CD4-positive, CD25-positive, alpha-beta regulatory T cell (primary cell): Measurements from ENCODE around the gene ALAS1. TPM values are rescaled to one million over a fixed set of nuclear protein-coding genes. Genes with fewer than 3 reads are reported as not detected.

ENCODE experiments used
- ATAC-seq, 2 donors: fragments of 150-1000 bp; cut with Tn5 transposase; one replicate each; pipeline ENCODE4 v1.10.0; 2021; ENCODE audit warnings: low read depth in 2 of 2, moderate number of reproducible peaks in 2 of 2, moderate library complexity in 1 of 2
- DNase-seq, 3 donors: peaks; one replicate each; pipeline versions ENCODE4 v3.0.0 to v3.0.0-alpha.2; 2012 to 2022; ENCODE audit warnings: mixed read lengths in 1 of 3
- H3K27ac ChIP-seq: one replicate; pipeline ENCODE4 v1.7.0; 2013; ENCODE audit warnings: mild to moderate bottlenecking, low read length; ENCODE audit not compliant: insufficient read depth, poor library complexity, severe bottlenecking
- H3K27me3 ChIP-seq: one replicate; pipeline ENCODE4 v1.7.0; 2013; ENCODE audit warnings: low read length; ENCODE audit not compliant: control insufficient read depth, insufficient read depth
- H3K36me3 ChIP-seq: one replicate; pipeline ENCODE4 v1.7.0; 2013; ENCODE audit warnings: mild to moderate bottlenecking, low read length, moderate library complexity; ENCODE audit not compliant: control insufficient read depth, insufficient read depth
- H3K4me1 ChIP-seq: 2 replicates; pipeline ENCODE4 v1.7.0; 2013; ENCODE audit warnings: mild to moderate bottlenecking, low read length; ENCODE audit not compliant: insufficient read depth, control insufficient read depth, poor library complexity, severe bottlenecking
- H3K4me3 ChIP-seq: one replicate; pipeline ENCODE4 v1.7.0; 2013; ENCODE audit warnings: low read depth, mild to moderate bottlenecking, low read length, moderate library complexity
- H3K9me3 ChIP-seq, 2 experiments: 1 replicate in 1 of 2; 2 replicates in 1 of 2; pipeline ENCODE4 v1.7.0; 2013; ENCODE audit warnings: low read length in 2 of 2, mild to moderate bottlenecking in 1 of 2, moderate library complexity in 1 of 2; ENCODE audit not compliant: control insufficient read depth in 2 of 2
- H3K27ac Mint-ChIP-seq, 3 donors: one replicate each; pipeline ENCODE4 v1.8.0; 2020 to 2022; ENCODE audit warnings: mild to moderate bottlenecking in 3 of 3, mixed read lengths in 3 of 3, moderate library complexity in 2 of 3
- H3K27me3 Mint-ChIP-seq: one replicate; pipeline ENCODE4 v1.8.0; 2022; ENCODE audit warnings: mild to moderate bottlenecking, mixed read lengths
- H3K36me3 Mint-ChIP-seq: one replicate; pipeline ENCODE4 v1.8.0; 2020; ENCODE audit warnings: mixed read lengths
- H3K4me1 Mint-ChIP-seq, 4 donors: one replicate each; pipeline ENCODE4 v1.8.0; 2020 to 2022; ENCODE audit warnings: mixed read lengths in 4 of 4, mild to moderate bottlenecking in 1 of 4
- H3K4me3 Mint-ChIP-seq, 4 donors: one replicate each; pipeline ENCODE4 v1.8.0; 2020 to 2022; ENCODE audit warnings: mild to moderate bottlenecking in 4 of 4, mixed read lengths in 4 of 4, moderate library complexity in 3 of 4
- H3K9me3 Mint-ChIP-seq, 7 donors: one replicate each; pipeline ENCODE4 v1.8.0; 2020 to 2022; ENCODE audit warnings: mixed read lengths in 7 of 7, mild to moderate bottlenecking in 3 of 7, moderate library complexity in 2 of 7
- polyA plus RNA-seq, 4 donors: library from polyadenylated mRNA; unstranded; fragments of 300-500 nt; fragmentation: Illumina TruSeq; gene quantifications; one replicate each; pipeline ENCODE4 v1.2.3, GENCODE V29; 2021
- total RNA-seq: library from RNA; stranded (reverse); gene quantifications from one replicate; pipeline ENCODE4 v1.2.3, GENCODE V29; 2022

ALAS1 gene
- total and polyA plus RNA-seq, 5 donors from 2014 or later, result 17.1 to 41.4 (median 27.7) TPM

- H3K9me3 Mint-ChIP-seq, result peaks cover 0 to 1% (median 0%) of the 10 kb centered on the region in 7 donors
- Histone ChIP-seq H3K4me1 (peaks cover 17% of the 10 kb centered on the region), H3K36me3 (peaks cover 71% of the 10 kb centered on the region), H3K27me3 (no peaks in the 10 kb centered on the region), H3K27ac (no peak overlapping the region), H3K9me3 (no peaks in the 10 kb centered on the region), H3K4me3 (no peak overlapping the region)
- H3K27me3 Mint-ChIP-seq, result no peaks in the 10 kb centered on the region
- no peak overlapping the region for H3K4me3 Mint-ChIP-seq
- peaks cover 46% of the 10 kb centered on the region for H3K36me3 Mint-ChIP-seq
- ATAC-seq, result no peak
- peak overlapping the region in 1 of 3 donors; percentile 57 for H3K27ac Mint-ChIP-seq
- peaks cover 14 to 30% (median 22%) of the 10 kb centered on the region in 4 donors for H3K4me1 Mint-ChIP-seq
- DNase-seq, result no peak
Measured at GRCh38 chr3:52213005-52213404, 15.0 kb downstream of the ALAS1 start.

GRCh38 chr3:52213901-52214300, 15.9 kb downstream of the ALAS1 start:
- Histone ChIP-seq H3K4me3 (no peak overlapping the region), H3K4me1 (peaks cover 26% of the 10 kb centered on the region), H3K36me3 (peaks cover 62% of the 10 kb centered on the region), H3K9me3 (no peaks in the 10 kb centered on the region), H3K27me3 (no peaks in the 10 kb centered on the region), H3K27ac (no peak overlapping the region)
- peaks cover 14 to 38% (median 27%) of the 10 kb centered on the region in 4 donors for H3K4me1 Mint-ChIP-seq
- ATAC-seq, result no peak
- H3K27me3 Mint-ChIP-seq, result no peaks in the 10 kb centered on the region
- DNase-seq, result no peak
- no peak overlapping the region for H3K27ac Mint-ChIP-seq
- H3K4me3 Mint-ChIP-seq, result no peak overlapping the region
- peaks cover 45% of the 10 kb centered on the region for H3K36me3 Mint-ChIP-seq
- peaks cover 0 to 1% (median 0%) of the 10 kb centered on the region in 7 donors for H3K9me3 Mint-ChIP-seq

- Histone ChIP-seq H3K27me3 (no peaks in the 10 kb centered on the region), H3K4me1 (peaks cover 41% of the 10 kb centered on the region), H3K4me3 (no peak overlapping the region), H3K36me3 (peaks cover 50% of the 10 kb centered on the region), H3K27ac (no peak overlapping the region), H3K9me3 (no peaks in the 10 kb centered on the region)
- ATAC-seq (no peak), DNase-seq (no peak)
- H3K4me3 Mint-ChIP-seq, result peak overlapping the region in 1 of 4 donors; percentile 27
- peaks cover 42% of the 10 kb centered on the region for H3K36me3 Mint-ChIP-seq
- H3K27ac Mint-ChIP-seq, result peak overlapping the region in 1 of 3 donors; percentile 91
- H3K4me1 Mint-ChIP-seq, result peaks cover 14 to 52% (median 34%) of the 10 kb centered on the region in 4 donors
- H3K27me3 Mint-ChIP-seq, result no peaks in the 10 kb centered on the region
- peaks cover 0 to 1% (median 0%) of the 10 kb centered on the region in 7 donors for H3K9me3 Mint-ChIP-seq
Measured at GRCh38 chr3:52215351-52215750, 17.4 kb downstream of the ALAS1 start.

GRCh38 chr3:52216585-52217408, 18.8 kb downstream of the ALAS1 start:
- H3K27ac ChIP-seq, result peak overlapping the region; percentile 66
- ATAC-seq, result peak; percentile 74 to 77
- peaks cover 19 to 63% (median 40%) of the 10 kb centered on the region in 4 donors for H3K4me1 Mint-ChIP-seq

DNA sequence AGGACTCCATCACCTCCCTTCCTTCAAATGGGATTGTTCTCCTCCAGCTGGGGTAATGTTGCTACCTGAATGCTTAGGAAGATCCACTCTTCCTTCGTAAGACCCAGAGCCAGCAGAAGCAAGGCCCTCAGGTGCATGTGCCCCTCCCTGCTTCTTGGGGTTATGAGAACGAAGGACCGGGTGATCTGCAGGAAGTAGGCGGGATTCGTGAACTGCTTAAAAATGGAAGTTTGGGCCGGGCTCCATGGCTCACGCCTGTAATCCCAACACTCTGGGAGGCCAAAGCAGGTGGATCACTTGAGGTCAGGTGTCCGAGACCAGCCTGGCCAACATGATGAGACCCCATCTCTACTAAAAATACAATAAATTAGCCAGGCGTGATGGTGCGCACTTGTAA, 19.4 kb downstream of the ALAS1 start:
- peak overlapping the region; percentile 54 for H3K4me3 ChIP-seq
- Mint-ChIP-seq H3K4me1 (peaks cover 21 to 69% (median 45%) of the 10 kb centered on the region in 4 donors), H3K27me3 (no peaks in the 10 kb centered on the region), H3K36me3 (peaks cover 28% of the 10 kb centered on the region), H3K27ac (peak overlapping the region; percentile 92 to 98 (median 97)), H3K4me3 (peak overlapping the region; percentile 32 to 80 (median 76)), H3K9me3 (peaks cover 0 to 1% (median 0%) of the 10 kb centered on the region in 7 donors)
- no peaks in the 10 kb centered on the region for H3K27me3 ChIP-seq
- ATAC-seq, result no peak
- H3K4me1 ChIP-seq, result peaks cover 61% of the 10 kb centered on the region
- DNase-seq, result peak in 1 of 3 donors; percentile 51
- no peaks in the 10 kb centered on the region for H3K9me3 ChIP-seq
- peaks cover 29% of the 10 kb centered on the region for H3K36me3 ChIP-seq
- H3K27ac ChIP-seq, result peak overlapping the region; percentile 66

More at GRCh38 chr3:52216585-52217408, 18.8 kb downstream of the ALAS1 start:
- Mint-ChIP-seq H3K27me3 (no peaks in the 10 kb centered on the region), H3K36me3 (peaks cover 34% of the 10 kb centered on the region), H3K27ac (peak overlapping the region; percentile 92 to 98 (median 97)), H3K4me3 (peak overlapping the region; percentile 32 to 80 (median 76)), H3K9me3 (peaks cover 0 to 1% (median 0%) of the 10 kb centered on the region in 7 donors)
- Histone ChIP-seq H3K4me1 (peaks cover 55% of the 10 kb centered on the region), H3K36me3 (peaks cover 35% of the 10 kb centered on the region), H3K9me3 (no peaks in the 10 kb centered on the region), H3K27me3 (no peaks in the 10 kb centered on the region), H3K4me3 (peak overlapping the region; percentile 54)
- peak in 2 of 3 donors; percentile 36 to 59 for DNase-seq

DNA sequence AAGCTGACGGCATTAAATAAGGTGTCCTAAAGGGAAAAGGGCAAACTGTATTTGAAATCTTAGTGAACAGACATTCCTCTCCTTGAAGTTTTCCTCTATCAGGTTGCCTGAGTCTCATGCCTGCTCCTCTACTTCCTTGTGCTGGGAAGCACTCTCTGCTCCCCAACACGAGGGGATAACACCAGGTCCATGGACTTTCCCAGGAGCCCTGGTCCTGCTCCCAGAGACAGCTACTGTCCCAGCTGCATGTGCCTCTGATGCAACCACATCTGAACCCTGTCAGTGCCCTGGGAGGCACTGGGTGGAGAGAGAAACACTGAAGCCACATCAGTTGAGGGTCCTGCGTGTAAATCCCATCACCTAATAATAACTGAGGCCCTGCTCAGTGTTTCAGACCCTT, 20.1 kb downstream of the ALAS1 start:
- peaks cover 67% of the 10 kb centered on the region for H3K4me1 ChIP-seq
- ATAC-seq (no peak), DNase-seq (no peak)
- peak overlapping the region; percentile 66 for H3K27ac ChIP-seq
- no peaks in the 10 kb centered on the region for H3K9me3 ChIP-seq
- Mint-ChIP-seq H3K9me3 (peaks cover 0 to 1% (median 0%) of the 10 kb centered on the region in 7 donors), H3K27ac (peak overlapping the region; percentile 62 to 98 (median 97)), H3K36me3 (peaks cover 25% of the 10 kb centered on the region), H3K4me1 (peaks cover 21 to 75% (median 47%) of the 10 kb centered on the region in 4 donors), H3K27me3 (no peaks in the 10 kb centered on the region), H3K4me3 (peak overlapping the region; percentile 32 to 80 (median 76))
- no peaks in the 10 kb centered on the region for H3K27me3 ChIP-seq
- H3K4me3 ChIP-seq, result peak overlapping the region; percentile 56
- peaks cover 23% of the 10 kb centered on the region for H3K36me3 ChIP-seq

GRCh38 chr3:52218454-52218853, 20.5 kb downstream of the ALAS1 start:
- Histone ChIP-seq H3K9me3 (no peaks in the 10 kb centered on the region), H3K4me1 (peaks cover 72% of the 10 kb centered on the region), H3K4me3 (peak overlapping the region; percentile 56), H3K27ac (peak overlapping the region; percentile 67), H3K36me3 (peaks cover 20% of the 10 kb centered on the region), H3K27me3 (no peaks in the 10 kb centered on the region)
- Mint-ChIP-seq H3K4me3 (peak overlapping the region; percentile 65 to 80 (median 76)), H3K27ac (peak overlapping the region; percentile 62 to 97 (median 86)), H3K9me3 (peaks cover 0 to 1% (median 0%) of the 10 kb centered on the region in 7 donors), H3K4me1 (peaks cover 21 to 79% (median 50%) of the 10 kb centered on the region in 4 donors), H3K27me3 (no peaks in the 10 kb centered on the region), H3K36me3 (peaks cover 21% of the 10 kb centered on the region)
- peak in 1 of 3 donors; percentile 80 for DNase-seq
- ATAC-seq, result peak in 1 of 2 donors; percentile 27
